Glomerular endothelial cell (primary cell): Measurements from ENCODE around the gene HCCS. TPM values are rescaled to one million over a fixed set of nuclear protein-coding genes. Genes with fewer than 3 reads are reported as not detected.

ENCODE experiments used
- total RNA-seq: library from RNA; depleted of rRNA; stranded (reverse); fragments of >200 nt; gene quantifications from 2 replicates; pipeline ENCODE4 v1.2.3, GENCODE V29; 2015

HCCS gene
- total RNA-seq, 1 donor from 2014 or later: 24.4 TPM

Other genes starting within 250 kb of the HCCS start
- not detected in 2 replicates for gene AMELX, start 182.1 kb downstream of the HCCS start, total RNA-seq